M059J (cell line): ENCODE measurements around the gene JAKMIP1. TPM values are rescaled to one million over a fixed set of nuclear protein-coding genes. Genes with fewer than 3 reads are reported as not detected.
"Not testable (repeated sequence)": the region's sequence is repeated elsewhere in the genome, so short reads cannot be mapped to it uniquely, and the experiment has no call there.

Experiments
- DNase-seq: peaks from one replicate; pipeline ENCODE4 v3.0.0-alpha.2; 2012; ENCODE audit warnings: low read depth
- total RNA-seq: library from RNA; depleted of rRNA; stranded (reverse); fragments of >200 nt; shearing (Covaris generic); gene quantifications from 2 replicates; pipeline ENCODE4 v1.2.3, GENCODE V29; 2014

Gene JAKMIP1
- total RNA-seq, 1 experiment from 2014 or later, result not detected

GRCh38 chr4:6229095-6229494 is 28.7 kb upstream of the JAKMIP1 start:
- DNase-seq, result no peak

GRCh38 chr4:6228158-6229067 is 28.1 kb upstream of the JAKMIP1 start:
- DNase-seq, result no peak

GRCh38 chr4:6227412-6228157 is 27.2 kb upstream of the JAKMIP1 start:
- no peak for DNase-seq

- DNase-seq, result no peak
Observed at GRCh38 chr4:6226506-6226905, 26.2 kb upstream of the JAKMIP1 start.

- peak; percentile 27 for DNase-seq
Observed at GRCh38 chr4:6225469-6225868, 25.1 kb upstream of the JAKMIP1 start.

GRCh38 chr4:6224735-6225134 is 24.4 kb upstream of the JAKMIP1 start:
- no peak for DNase-seq

GRCh38 chr4:6222761-6223292 is 22.5 kb upstream of the JAKMIP1 start:
- DNase-seq, result no peak

- no peak for DNase-seq
Observed at GRCh38 chr4:6221851-6222760, 21.8 kb upstream of the JAKMIP1 start.

GRCh38 chr4:6221301-6221850 is 21.0 kb upstream of the JAKMIP1 start:
- no peak for DNase-seq

GRCh38 chr4:6217716-6218381 is 17.5 kb upstream of the JAKMIP1 start:
- DNase-seq, result no peak

- DNase-seq, result no peak
Observed at GRCh38 chr4:6216588-6216987, 16.2 kb upstream of the JAKMIP1 start.

GRCh38 chr4:6209921-6210320 is 9.6 kb upstream of the JAKMIP1 start:
- DNase-seq, result no peak

GRCh38 chr4:6209291-6209690 is 8.9 kb upstream of the JAKMIP1 start:
- DNase-seq, result not testable (repeated sequence)

GRCh38 chr4:6208416-6208815 is 8.1 kb upstream of the JAKMIP1 start:
- no peak for DNase-seq

- DNase-seq, result no peak
Observed at GRCh38 chr4:6207602-6208001, 7.3 kb upstream of the JAKMIP1 start.

GRCh38 chr4:6206771-6207290 is 6.5 kb upstream of the JAKMIP1 start:
- no peak for DNase-seq

- DNase-seq, result no peak
Observed at GRCh38 chr4:6205973-6206372, 5.6 kb upstream of the JAKMIP1 start.

GRCh38 chr4:6205567-6205931 is 5.2 kb upstream of the JAKMIP1 start:
- DNase-seq, result no peak

GRCh38 chr4:6204871-6205566 is 4.7 kb upstream of the JAKMIP1 start:
- no peak for DNase-seq

GRCh38 chr4:6204098-6204497 is 3.7 kb upstream of the JAKMIP1 start:
- DNase-seq, result no peak
